Measurements from ENCODE around the gene JHY. TPM values are rescaled to one million over a fixed set of nuclear protein-coding genes. Genes with fewer than 3 reads are reported as not detected.

Gene JHY
- total RNA-seq, 4 donors from 2014 or later, result 13.4 to 17.3 (median 14.1) TPM

- no peaks in the 10 kb centered on the region for H3K36me3 ChIP-seq
- H3K4me3 ChIP-seq, result no peak overlapping the region
- TF ChIP-seq POLR2A (IDR thresholded peaks at IDR 0.05), result no peak
- TF ChIP-seq CTCF (IDR thresholded peaks at IDR 0.05), result no peak
- TF ChIP-seq EP300 (IDR thresholded peaks at IDR 0.05), result no peak
These were observed 34.8 kb downstream of the JHY start for GRCh38 chr11:122917311-122917710.

GRCh38 chr11:122918734-122919133 is 36.2 kb downstream of the JHY start:
- Histone ChIP-seq H3K4me1 (no peaks in the 10 kb centered on the region), H3K27me3 (no peaks in the 10 kb centered on the region), H3K9me3 (no peaks in the 10 kb centered on the region), H3K4me3 (no peak overlapping the region), H3K27ac (no peak overlapping the region), H3K36me3 (no peaks in the 10 kb centered on the region)
- no peak for TF ChIP-seq EP300 (IDR thresholded peaks at IDR 0.05)
- no peak for TF ChIP-seq POLR2A (IDR thresholded peaks at IDR 0.05)
- no peak for TF ChIP-seq CTCF (IDR thresholded peaks at IDR 0.05)
- WGBS, 2 donors, result 89 to 96% methylated on average over 7 of the region's 7 CpGs
- DNase-seq (ENCODE audit: low spot score in 2 of 2), result no peak

More at GRCh38 chr11:122917311-122917710, 34.8 kb downstream of the JHY start:
- H3K9me3 ChIP-seq, result no peaks in the 10 kb centered on the region
- H3K27ac ChIP-seq, result no peak overlapping the region
- 57 to 65% methylated on average over 1 of the region's 1 CpG for WGBS, 2 donors
- no peaks in the 10 kb centered on the region for H3K4me1 ChIP-seq
- peak in 1 of 2 donors; percentile 19 for DNase-seq (ENCODE audit: low spot score in 2 of 2)
- H3K27me3 ChIP-seq, result no peaks in the 10 kb centered on the region

GRCh38 chr11:122920579-122920978 is 38.0 kb downstream of the JHY start:
- Histone ChIP-seq H3K9me3 (no peaks in the 10 kb centered on the region), H3K36me3 (peaks cover 0 to 9% (median 0%) of the 10 kb centered on the region in 3 donors), H3K4me1 (no peaks in the 10 kb centered on the region), H3K4me3 (no peak overlapping the region), H3K27ac (no peak overlapping the region), H3K27me3 (no peaks in the 10 kb centered on the region)
- WGBS, 2 donors, result 88% methylated on average over 5 of the region's 5 CpGs
- no peak for DNase-seq (ENCODE audit: low spot score in 2 of 2)
- TF ChIP-seq CTCF (IDR thresholded peaks at IDR 0.05) (no peak), EP300 (IDR thresholded peaks at IDR 0.05) (no peak), POLR2A (IDR thresholded peaks at IDR 0.05) (no peak)

- Histone ChIP-seq H3K27ac (no peak overlapping the region), H3K36me3 (peaks cover 0 to 22% (median 0%) of the 10 kb centered on the region in 3 donors), H3K4me1 (no peaks in the 10 kb centered on the region), H3K9me3 (no peaks in the 10 kb centered on the region), H3K27me3 (no peaks in the 10 kb centered on the region), H3K4me3 (no peak overlapping the region)
- no peak for DNase-seq (ENCODE audit: low spot score in 2 of 2)
- WGBS, 2 donors, result 74 to 77% methylated on average over 4 of the region's 4 CpGs
- TF ChIP-seq EP300 (IDR thresholded peaks at IDR 0.05) (no peak), POLR2A (IDR thresholded peaks at IDR 0.05) (no peak), CTCF (IDR thresholded peaks at IDR 0.05) (no peak)
These were observed 40.3 kb downstream of the JHY start for GRCh38 chr11:122922893-122923292.

- no peaks in the 10 kb centered on the region for H3K9me3 ChIP-seq
- H3K27me3 ChIP-seq, result no peaks in the 10 kb centered on the region
- TF ChIP-seq EP300 (IDR thresholded peaks at IDR 0.05), result no peak
- TF ChIP-seq CTCF (IDR thresholded peaks at IDR 0.05), result no peak
- no peak for TF ChIP-seq POLR2A (IDR thresholded peaks at IDR 0.05)
- 91 to 96% methylated on average over 2 of the region's 2 CpGs for WGBS, 2 donors
- no peak for DNase-seq (ENCODE audit: low spot score in 2 of 2)
- H3K4me1 ChIP-seq, result no peaks in the 10 kb centered on the region
- peaks cover 0 to 22% (median 0%) of the 10 kb centered on the region in 3 donors for H3K36me3 ChIP-seq
- H3K27ac ChIP-seq, result no peak overlapping the region
- no peak overlapping the region for H3K4me3 ChIP-seq
These were observed 40.7 kb downstream of the JHY start for GRCh38 chr11:122923302-122923701.
